GM10266 (cell line): Measurements from ENCODE around the gene SYDE2.

Experiments used
- DNase-seq: peaks from one replicate; pipeline ENCODE4 v3.0.0; 2012; ENCODE audit errors: extremely low spot score
- CTCF ChIP-seq: IDR thresholded peaks from 2 replicates; pipeline ENCODE4 v1.5.1; 2012; ENCODE audit warnings: mild to moderate bottlenecking, low read depth; ENCODE audit not compliant: control insufficient read depth, insufficient read depth; ENCODE audit errors: missing control alignments

Gene SYDE2

GRCh38 chr1:85171721-85172120, 29.1 kb downstream of the SYDE2 start:
- no peak for DNase-seq
- TF ChIP-seq CTCF = no peak

- TF ChIP-seq CTCF = no peak
- DNase-seq = no peak
These were observed 31.9 kb downstream of the SYDE2 start for GRCh38 chr1:85168884-85169283.

- DNase-seq = no peak
- no peak for TF ChIP-seq CTCF
These were observed 34.5 kb downstream of the SYDE2 start for GRCh38 chr1:85166351-85166750.

GRCh38 chr1:85158910-85159309, 41.9 kb downstream of the SYDE2 start:
- no peak for TF ChIP-seq CTCF
- no peak for DNase-seq

- TF ChIP-seq CTCF = no peak
- DNase-seq = no peak
These were observed 43.4 kb downstream of the SYDE2 start for GRCh38 chr1:85157436-85157835.

GRCh38 chr1:85153149-85153891, 47.5 kb downstream of the SYDE2 start:
- TF ChIP-seq CTCF = no peak
- DNase-seq = peak; percentile 20

- TF ChIP-seq CTCF = no peak
- no peak for DNase-seq
These were observed 49.4 kb downstream of the SYDE2 start for GRCh38 chr1:85151446-85151845.
